ENCODE data around the gene IRX1.

The IRX1 gene

GRCh38 chr5:3590161-3590966, 5.3 kb upstream of the IRX1 start:
- Histone ChIP-seq H3K27ac (no peak overlapping the region), H3K4me3 (ENCODE audit: low read depth, low read length) (no peak overlapping the region), H3K9me3 (ENCODE audit: severe bottlenecking) (peaks cover 51% of the 10 kb centered on the region), H3K27me3 (ENCODE audit: insufficient read depth, low read depth, severe bottlenecking) (peaks cover 95% of the 10 kb centered on the region), H3K36me3 (no peaks in the 10 kb centered on the region)
- no peak for TF ChIP-seq CTCF (IDR thresholded peaks at IDR 0.05; ENCODE audit: low read depth, low read length)
- no peak for DNase-seq

GRCh38 chr5:3590967-3591900, 4.4 kb upstream of the IRX1 start:
- H3K9me3 ChIP-seq (ENCODE audit: severe bottlenecking) = peaks cover 56% of the 10 kb centered on the region
- peaks cover 90% of the 10 kb centered on the region for H3K27me3 ChIP-seq (ENCODE audit: insufficient read depth, low read depth, severe bottlenecking)
- no peak for DNase-seq
- H3K27ac ChIP-seq = no peak overlapping the region
- H3K36me3 ChIP-seq = no peaks in the 10 kb centered on the region
- H3K4me3 ChIP-seq (ENCODE audit: low read depth, low read length) = no peak overlapping the region
- TF ChIP-seq CTCF (IDR thresholded peaks at IDR 0.05; ENCODE audit: low read depth, low read length) = 0 out of 2 replicates have a peak, but pooled peaks have one; percentile 2

DNA sequence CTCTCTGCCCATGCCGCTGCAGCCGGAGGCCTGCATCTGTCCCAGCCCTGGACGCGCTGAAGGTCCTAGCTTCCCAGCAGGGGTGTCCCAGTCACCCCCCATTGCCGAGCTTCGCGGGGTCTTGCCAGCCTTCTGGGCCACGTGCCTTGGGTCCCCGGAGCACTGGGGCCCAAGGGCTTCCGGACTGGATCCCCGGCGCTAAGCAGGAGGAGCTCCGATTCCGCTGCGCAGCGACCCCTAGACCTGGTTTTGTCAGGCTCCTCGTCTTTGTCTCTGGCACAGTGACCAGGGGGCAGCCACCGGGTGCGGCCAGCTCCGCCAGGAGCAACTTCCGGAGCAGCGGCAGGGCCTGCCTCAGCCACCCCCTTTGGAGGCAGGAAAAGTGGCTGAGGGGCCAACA, 3.3 kb upstream of the IRX1 start:
- Histone ChIP-seq H3K27me3 (ENCODE audit: insufficient read depth, low read depth, severe bottlenecking) (peaks cover 94% of the 10 kb centered on the region), H3K9me3 (ENCODE audit: severe bottlenecking) (peaks cover 67% of the 10 kb centered on the region), H3K36me3 (no peaks in the 10 kb centered on the region), H3K27ac (no peak overlapping the region), H3K4me3 (ENCODE audit: low read depth, low read length) (no peak overlapping the region)
- DNase-seq = no peak
- TF ChIP-seq CTCF (IDR thresholded peaks at IDR 0.05; ENCODE audit: low read depth, low read length) = no peak

GRCh38 chr5:3593771-3594509, 1.7 kb upstream of the IRX1 start:
- Histone ChIP-seq H3K36me3 (no peaks in the 10 kb centered on the region), H3K27me3 (ENCODE audit: insufficient read depth, low read depth, severe bottlenecking) (peaks cover 94% of the 10 kb centered on the region), H3K9me3 (ENCODE audit: severe bottlenecking) (peaks cover 80% of the 10 kb centered on the region), H3K4me3 (ENCODE audit: low read depth, low read length) (no peak overlapping the region), H3K27ac (no peak overlapping the region)
- no peak for DNase-seq
- TF ChIP-seq CTCF (IDR thresholded peaks at IDR 0.05; ENCODE audit: low read depth, low read length) = no peak

DNA sequence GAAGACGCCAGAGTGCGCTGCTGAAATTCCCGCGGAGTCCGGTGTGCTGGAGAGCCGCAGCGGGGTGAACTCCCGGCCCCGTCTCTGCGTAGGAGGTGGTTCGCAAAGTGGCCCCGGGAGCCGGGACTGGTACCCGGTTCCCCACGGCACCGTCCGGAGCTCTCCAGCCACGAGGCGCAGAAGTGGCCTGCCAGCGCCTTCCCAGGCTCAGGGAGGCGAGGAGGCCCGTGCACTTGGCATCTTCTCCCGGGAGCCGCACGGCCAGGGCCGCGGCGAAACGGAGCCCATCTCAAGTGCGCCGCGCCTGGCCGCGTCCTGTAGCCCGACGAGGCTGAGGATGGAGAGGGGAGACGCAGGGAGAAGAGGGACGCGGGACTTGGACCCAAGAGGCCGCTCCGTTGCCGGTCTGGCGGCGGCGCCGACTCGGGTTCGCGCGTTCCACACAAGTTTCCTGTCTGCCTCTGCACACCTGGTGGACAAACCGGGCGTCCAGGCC, 1.1 kb upstream of the IRX1 start:
- peak; percentile 11 for DNase-seq
- H3K4me3 ChIP-seq (ENCODE audit: low read depth, low read length) = no peak overlapping the region
- H3K36me3 ChIP-seq = no peaks in the 10 kb centered on the region
- no peak for TF ChIP-seq CTCF (IDR thresholded peaks at IDR 0.05; ENCODE audit: low read depth, low read length)
- H3K9me3 ChIP-seq (ENCODE audit: severe bottlenecking) = peaks cover 86% of the 10 kb centered on the region
- no peak overlapping the region for H3K27ac ChIP-seq
- peaks cover 94% of the 10 kb centered on the region for H3K27me3 ChIP-seq (ENCODE audit: insufficient read depth, low read depth, severe bottlenecking)

All from WERI-Rb-1 (cell line).